CD14-positive monocyte (primary cell): Measurements from ENCODE around the gene PRKN. TPM values are rescaled to one million over a fixed set of nuclear protein-coding genes. Genes with fewer than 3 reads are reported as not detected.

Experiments
- DNase-seq, 3 donors: peaks; one replicate each; pipeline ENCODE4 v3.0.0-alpha.2; 2011 to 2022
- H2AFZ ChIP-seq: 2 replicates; pipeline ENCODE4 v1.6.0; 2012; ENCODE audit warnings: mild to moderate bottlenecking, low read depth, low read length, inconsistent platforms; ENCODE audit not compliant: insufficient read depth, poor library complexity, severe bottlenecking
- H3K27ac ChIP-seq, 2 donors: 1 replicate in 1 of 2; 2 replicates in 1 of 2; pipeline ENCODE4 v1.5.1; 2012 to 2013; ENCODE audit warnings: low read length in 2 of 2, control low read depth in 1 of 2, inconsistent platforms in 1 of 2, low read depth in 1 of 2, mild to moderate bottlenecking in 1 of 2
- H3K27me3 ChIP-seq, 2 donors: one replicate each; pipeline versions ENCODE4 v1.6.0 to v1.6.1; 2011 to 2013; ENCODE audit warnings: low read length in 2 of 2; ENCODE audit not compliant: control insufficient read depth in 2 of 2, insufficient read depth in 2 of 2
- H3K36me3 ChIP-seq, 2 donors: replicated peaks in 1 of 2; 1 replicate in 1 of 2; 2 replicates in 1 of 2; pipeline versions ENCODE4 v1.5.1 to v1.6.1; 2012 to 2013; ENCODE audit warnings: low read length in 2 of 2, control low read depth in 1 of 2, inconsistent platforms in 1 of 2, mild to moderate bottlenecking in 1 of 2; ENCODE audit not compliant: insufficient read depth in 2 of 2, control insufficient read depth in 1 of 2
- H3K4me1 ChIP-seq, 2 donors: 1 replicate in 1 of 2; 2 replicates in 1 of 2; pipeline versions ENCODE4 v1.5.1 to v1.6.1; 2012 to 2013; ENCODE audit warnings: low read length in 2 of 2, control low read depth in 1 of 2, inconsistent platforms in 1 of 2, mild to moderate bottlenecking in 1 of 2, moderate library complexity in 1 of 2; ENCODE audit not compliant: insufficient read depth in 2 of 2, control insufficient read depth in 1 of 2
- H3K4me2 ChIP-seq: replicated peaks from 2 replicates; pipeline ENCODE3; 2012; ENCODE audit warnings: low read length, moderate library complexity, mild to moderate bottlenecking; ENCODE audit not compliant: poor library complexity, severe bottlenecking; ENCODE audit errors: extremely low read depth
- H3K4me3 ChIP-seq, 3 experiments: fragments of 200-600 bp in 1 of 3; sonication (generic) in 1 of 3; replicated peaks in 1 of 3; 1 replicate in 2 of 3; 2 replicates in 1 of 3; pipeline ENCODE4 v1.5.1; 2011 to 2013; ENCODE audit warnings: low read length in 3 of 3, mild to moderate bottlenecking in 3 of 3, control low read depth in 2 of 3, low read depth in 2 of 3, inconsistent platforms in 1 of 3, moderate library complexity in 1 of 3
- H3K79me2 ChIP-seq: 2 replicates; pipeline ENCODE4 v1.6.0; 2012; ENCODE audit warnings: mild to moderate bottlenecking, control low read depth, inconsistent platforms, low read length, moderate library complexity; ENCODE audit not compliant: insufficient read depth
- H3K9ac ChIP-seq: 2 replicates; pipeline ENCODE4 v1.6.0; 2017; ENCODE audit warnings: low read length, mild to moderate bottlenecking; ENCODE audit not compliant: insufficient read depth, poor library complexity, severe bottlenecking
- H3K9me3 ChIP-seq, 2 donors: replicated peaks in 1 of 2; 1 replicate in 1 of 2; 2 replicates in 1 of 2; pipeline versions ENCODE4 v1.5.1 to v1.6.1; 2012 to 2013; ENCODE audit warnings: low read length in 2 of 2, control low read depth in 1 of 2; ENCODE audit not compliant: control insufficient read depth in 1 of 2, insufficient read depth in 1 of 2
- H4K20me1 ChIP-seq: 2 replicates; pipeline ENCODE4 v1.6.0; 2012; ENCODE audit warnings: mild to moderate bottlenecking, low read length, control low read depth, moderate library complexity; ENCODE audit not compliant: insufficient read depth
- H3K27ac Mint-ChIP-seq, 7 donors: one replicate each; pipeline ENCODE4 v1.8.0; 2020; ENCODE audit warnings: mild to moderate bottlenecking in 7 of 7, mixed read lengths in 7 of 7, moderate library complexity in 6 of 7, inconsistent platforms in 2 of 7
- H3K27me3 Mint-ChIP-seq, 3 donors: one replicate each; pipeline ENCODE4 v1.8.0; 2021 to 2022; ENCODE audit warnings: low read depth in 3 of 3, mild to moderate bottlenecking in 3 of 3, mixed read lengths in 3 of 3, moderate library complexity in 3 of 3, inconsistent platforms in 1 of 3
- H3K36me3 Mint-ChIP-seq, 2 donors: one replicate each; pipeline ENCODE4 v1.8.0; 2020; ENCODE audit warnings: mixed read lengths in 2 of 2, inconsistent platforms in 1 of 2, mild to moderate bottlenecking in 1 of 2
- H3K4me1 Mint-ChIP-seq: one replicate; pipeline ENCODE4 v1.8.0; 2020; ENCODE audit warnings: mild to moderate bottlenecking, mixed read lengths
- H3K4me3 Mint-ChIP-seq, 2 donors: one replicate each; pipeline ENCODE4 v1.8.0; 2020; ENCODE audit warnings: mild to moderate bottlenecking in 2 of 2, mixed read lengths in 2 of 2, moderate library complexity in 1 of 2
- H3K9me3 Mint-ChIP-seq, 7 donors: one replicate each; pipeline ENCODE4 v1.8.0; 2020 to 2022; ENCODE audit warnings: mixed read lengths in 7 of 7, mild to moderate bottlenecking in 6 of 7, moderate library complexity in 6 of 7, inconsistent platforms in 2 of 7
- WGBS: methylation state at CpG from one replicate; pipeline ENCODE4 v1.1.5; 2013; ENCODE audit warnings: missing lambda C conversion rate; ENCODE audit not compliant: insufficient coverage; 5-methylcytosine and 5-hydroxymethylcytosine counted together
- intact Hi-C, 2 donors: fragments of 100-400 bp; cut with micrococcal nuclease; formaldehyde crosslinking; loops; one replicate each; pipeline versions ENCODE4 v1.15.0 to v1.15.1; 2023
- polyA plus RNA-seq, 3 donors: library from polyadenylated mRNA; depleted of rRNA in 1 of 3; unstranded in 2 of 3; stranded (reverse) in 1 of 3; fragments of 300-500 nt in 2 of 3; fragments of >200 nt in 1 of 3; fragmentation: Illumina TruSeq in 2 of 3; gene quantifications; 1 replicate in 2 of 3; 2 replicates in 1 of 3; pipeline ENCODE4 v1.2.3, GENCODE V29; 2012 to 2021
- TF ChIP-seq, protein P1 (sequence below): fragments of 200-600 bp; IDR thresholded peaks from one replicate; pipeline ENCODE4 v1.8.0; 2022; ENCODE audit warnings: antibody characterized with exemption, mild to moderate bottlenecking

The PRKN gene
- polyA plus RNA-seq, 3 donors = 0.19 to 0.21 TPM; not detected in 1

- no peak overlapping the region for H3K27ac ChIP-seq
- peaks cover 0 to 6% (median 0%) of the 10 kb centered on the region in 7 donors for H3K9me3 Mint-ChIP-seq
- no peak overlapping the region for H3K4me3 Mint-ChIP-seq
- TF ChIP-seq, protein P1, sequence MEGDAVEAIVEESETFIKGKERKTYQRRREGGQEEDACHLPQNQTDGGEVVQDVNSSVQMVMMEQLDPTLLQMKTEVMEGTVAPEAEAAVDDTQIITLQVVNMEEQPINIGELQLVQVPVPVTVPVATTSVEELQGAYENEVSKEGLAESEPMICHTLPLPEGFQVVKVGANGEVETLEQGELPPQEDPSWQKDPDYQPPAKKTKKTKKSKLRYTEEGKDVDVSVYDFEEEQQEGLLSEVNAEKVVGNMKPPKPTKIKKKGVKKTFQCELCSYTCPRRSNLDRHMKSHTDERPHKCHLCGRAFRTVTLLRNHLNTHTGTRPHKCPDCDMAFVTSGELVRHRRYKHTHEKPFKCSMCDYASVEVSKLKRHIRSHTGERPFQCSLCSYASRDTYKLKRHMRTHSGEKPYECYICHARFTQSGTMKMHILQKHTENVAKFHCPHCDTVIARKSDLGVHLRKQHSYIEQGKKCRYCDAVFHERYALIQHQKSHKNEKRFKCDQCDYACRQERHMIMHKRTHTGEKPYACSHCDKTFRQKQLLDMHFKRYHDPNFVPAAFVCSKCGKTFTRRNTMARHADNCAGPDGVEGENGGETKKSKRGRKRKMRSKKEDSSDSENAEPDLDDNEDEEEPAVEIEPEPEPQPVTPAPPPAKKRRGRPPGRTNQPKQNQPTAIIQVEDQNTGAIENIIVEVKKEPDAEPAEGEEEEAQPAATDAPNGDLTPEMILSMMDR = no peak
- H3K4me3 ChIP-seq = no peak overlapping the region
- no peak overlapping the region for H3K27ac Mint-ChIP-seq
- no peak overlapping the region for H2AFZ ChIP-seq
- no peaks in the 10 kb centered on the region for H3K79me2 ChIP-seq
- H3K9me3 ChIP-seq = peaks cover 0 to under 1% of the 10 kb centered on the region in 2 donors
- no peaks in the 10 kb centered on the region for H3K4me1 ChIP-seq
- no peaks in the 10 kb centered on the region for H4K20me1 ChIP-seq
- no peak for DNase-seq
- no peaks in the 10 kb centered on the region for H3K4me1 Mint-ChIP-seq
- no peak overlapping the region for H3K9ac ChIP-seq
- no peaks in the 10 kb centered on the region for H3K27me3 ChIP-seq
- H3K27me3 Mint-ChIP-seq = peaks cover 0 to 2% (median 0%) of the 10 kb centered on the region in 3 donors
- no peak overlapping the region for H3K4me2 ChIP-seq
- no peaks in the 10 kb centered on the region for H3K36me3 ChIP-seq
- intact Hi-C loops = no loop called here
- WGBS = 94% methylated on average over 2 of the region's 3 CpGs
- no peaks in the 10 kb centered on the region for H3K36me3 Mint-ChIP-seq
Observed at GRCh38 chr6:161482517-161482858, 1245.1 kb downstream of the PRKN start.

- Histone ChIP-seq H4K20me1 (no peaks in the 10 kb centered on the region), H3K36me3 (no peaks in the 10 kb centered on the region), H3K9me3 (no peaks in the 10 kb centered on the region), H3K4me1 (no peaks in the 10 kb centered on the region), H3K9ac (no peak overlapping the region), H2AFZ (no peak overlapping the region), H3K4me3 (no peak overlapping the region), H3K27ac (no peak overlapping the region), H3K27me3 (no peaks in the 10 kb centered on the region), H3K4me2 (no peak overlapping the region), H3K79me2 (no peaks in the 10 kb centered on the region)
- no peak overlapping the region for H3K4me3 Mint-ChIP-seq
- no peak overlapping the region for H3K27ac Mint-ChIP-seq
- no peaks in the 10 kb centered on the region for H3K4me1 Mint-ChIP-seq
- no peaks in the 10 kb centered on the region for H3K36me3 Mint-ChIP-seq
- H3K9me3 Mint-ChIP-seq = peaks cover 0 to 6% (median 2%) of the 10 kb centered on the region in 7 donors
- WGBS = no CpG with 5 or more reads among the region's 3 CpGs
- intact Hi-C loops = no loop called here
- H3K27me3 Mint-ChIP-seq = peaks cover 0 to 2% (median 0%) of the 10 kb centered on the region in 3 donors
- no peak for DNase-seq
- TF ChIP-seq, protein P1 = no peak
Observed at GRCh38 chr6:161481786-161482516, 1245.6 kb downstream of the PRKN start.
